Left renal pelvis (tissue), 4 donors: ENCODE measurements around the gene BRIP1. TPM values are rescaled to one million over a fixed set of nuclear protein-coding genes. Genes with fewer than 3 reads are reported as not detected.
"Not testable (repeated sequence)": the region's sequence is repeated elsewhere in the genome, so short reads cannot be mapped to it uniquely, and the experiment has no call there.

Experiments used
- DNase-seq, 4 donors: peaks; one replicate each; pipeline ENCODE4 v3.0.0-alpha.2; 2013; ENCODE audit warnings: low read depth in 4 of 4, low spot score in 3 of 4
- polyA plus RNA-seq, 4 donors: library from polyadenylated mRNA; unstranded; fragments of 120-200 nt; gene quantifications; one replicate each; pipeline ENCODE4 v1.2.1, GENCODE V29; 2013; ENCODE audit not compliant: insufficient read length in 4 of 4

Gene BRIP1
- polyA plus RNA-seq, 4 donors: 8.3 to 12.5 (median 10.5) TPM

- DNase-seq: no peak
Measured at GRCh38 chr17:61868074-61868473, 4.7 kb upstream of the BRIP1 start.

- no peak for DNase-seq
Measured at GRCh38 chr17:61867033-61867432, 3.7 kb upstream of the BRIP1 start.

GRCh38 chr17:61863801-61864126, 436 bp upstream of the BRIP1 start:
- DNase-seq: no peak

- DNase-seq: no peak
Measured at GRCh38 chr17:61862105-61862574, 1.2 kb downstream of the BRIP1 start.

- DNase-seq: not testable (repeated sequence)
Measured at GRCh38 chr17:61860397-61860796, 2.9 kb downstream of the BRIP1 start.

- no peak for DNase-seq
Measured at GRCh38 chr17:61856035-61856434, 7.3 kb downstream of the BRIP1 start.

GRCh38 chr17:61852857-61853256, 10.5 kb downstream of the BRIP1 start:
- DNase-seq: no peak

- DNase-seq: no peak
Measured at GRCh38 chr17:61849674-61850073, 13.7 kb downstream of the BRIP1 start.

GRCh38 chr17:61848896-61849295, 14.4 kb downstream of the BRIP1 start:
- no peak for DNase-seq

- no peak for DNase-seq
Measured at GRCh38 chr17:61848247-61848646, 15.1 kb downstream of the BRIP1 start.

GRCh38 chr17:61847659-61848058, 15.7 kb downstream of the BRIP1 start:
- DNase-seq: no peak

GRCh38 chr17:61846761-61847375, 16.5 kb downstream of the BRIP1 start:
- no peak for DNase-seq

GRCh38 chr17:61846088-61846487, 17.2 kb downstream of the BRIP1 start:
- DNase-seq: no peak

GRCh38 chr17:61843435-61843834, 19.9 kb downstream of the BRIP1 start:
- no peak for DNase-seq

- no peak for DNase-seq
Measured at GRCh38 chr17:61842899-61843298, 20.4 kb downstream of the BRIP1 start.

GRCh38 chr17:61839300-61839786, 24.0 kb downstream of the BRIP1 start:
- no peak for DNase-seq

GRCh38 chr17:61837175-61838051, 25.9 kb downstream of the BRIP1 start:
- DNase-seq: peak; percentile 25 to 43 (median 37)

- no peak for DNase-seq
Measured at GRCh38 chr17:61836266-61837174, 26.8 kb downstream of the BRIP1 start.

GRCh38 chr17:61835606-61836005, 27.7 kb downstream of the BRIP1 start:
- no peak for DNase-seq

- no peak for DNase-seq
Measured at GRCh38 chr17:61834610-61835009, 28.7 kb downstream of the BRIP1 start.
